Loucy (cell line): ENCODE data around the gene SART3.
A peak's percentile ranks its signal among the peaks of the same experiment; 100 is the strongest.

Experiments
- H2AFZ ChIP-seq: fragments of 200-600 bp; sonication (generic); 2 replicates; pipeline ENCODE4 v1.6.0; 2016; ENCODE audit warnings: antibody characterized with exemption, mild to moderate bottlenecking, low read length, moderate library complexity
- H3F3A ChIP-seq: fragments of 200-600 bp; 2 replicates; pipeline ENCODE4 v1.6.0; 2016; ENCODE audit warnings: antibody characterized with exemption, low read depth, mild to moderate bottlenecking
- H3K27me3 ChIP-seq: fragments of 200-600 bp; sonication (generic); 2 replicates; pipeline ENCODE4 v1.6.1; 2014; ENCODE audit warnings: low read length, mild to moderate bottlenecking; ENCODE audit not compliant: insufficient read depth, poor library complexity, severe bottlenecking
- H3K36me3 ChIP-seq: fragments of 200-600 bp; sonication (generic); 2 replicates; pipeline ENCODE4 v1.6.1; 2016; ENCODE audit warnings: low read length; ENCODE audit not compliant: insufficient read depth
- H3K4me1 ChIP-seq: fragments of 200-600 bp; sonication (generic); 2 replicates; pipeline ENCODE4 v1.5.1; 2014; ENCODE audit warnings: low read length, mild to moderate bottlenecking; ENCODE audit not compliant: insufficient read depth, poor library complexity, severe bottlenecking
- H3K4me2 ChIP-seq: fragments of 200-600 bp; sonication (generic); 2 replicates; pipeline ENCODE4 v1.6.0; 2014; ENCODE audit warnings: antibody characterized with exemption, low read length, low read depth, mild to moderate bottlenecking; ENCODE audit not compliant: poor library complexity, severe bottlenecking
- H3K4me3 ChIP-seq: fragments of 200-600 bp; sonication (generic); 2 replicates; pipeline ENCODE4 v1.5.1; 2014; ENCODE audit warnings: low read length, mild to moderate bottlenecking, mixed read lengths; ENCODE audit not compliant: poor library complexity, severe bottlenecking
- H3K79me2 ChIP-seq: fragments of 200-600 bp; sonication (generic); 2 replicates; pipeline ENCODE4 v1.6.1; 2014; ENCODE audit warnings: low read length; ENCODE audit not compliant: insufficient read depth
- H3K9ac ChIP-seq: fragments of 200-600 bp; sonication (generic); 2 replicates; pipeline ENCODE4 v1.6.0; 2014; ENCODE audit warnings: mild to moderate bottlenecking, low read depth, low read length, moderate library complexity; ENCODE audit not compliant: poor library complexity, severe bottlenecking
- H3K9me2 ChIP-seq: fragments of 200-600 bp; sonication (generic); replicated peaks from 2 replicates; pipeline ENCODE4 v1.6.1; 2016; ENCODE audit warnings: low read depth, low read length, mixed read lengths
- H3K9me3 ChIP-seq: fragments of 200-600 bp; sonication (generic); 2 replicates; pipeline ENCODE4 v1.6.1; 2014; ENCODE audit warnings: mild to moderate bottlenecking, antibody characterized with exemption, low read length, low read depth; ENCODE audit not compliant: insufficient read depth
- H4K20me1 ChIP-seq: fragments of 200-600 bp; sonication (generic); 2 replicates; pipeline ENCODE4 v1.6.0; 2014; ENCODE audit warnings: antibody characterized with exemption, low read length, mild to moderate bottlenecking; ENCODE audit not compliant: insufficient read depth, poor library complexity, severe bottlenecking
- EZH2phosphoT487 ChIP-seq: fragments of 200-600 bp; IDR thresholded peaks from 2 replicates; pipeline ENCODE4 v1.6.1; 2018; ENCODE audit warnings: antibody characterized with exemption, mild to moderate bottlenecking, moderate library complexity, borderline replicate concordance
- TF ChIP-seq, protein P1 (sequence below): fragments of 200-600 bp; sonication (generic); conservative IDR thresholded peaks from 2 replicates; pipeline ENCODE4 v1.5.1; 2014; ENCODE audit warnings: mild to moderate bottlenecking, antibody characterized with exemption, low read length

Gene SART3

DNA sequence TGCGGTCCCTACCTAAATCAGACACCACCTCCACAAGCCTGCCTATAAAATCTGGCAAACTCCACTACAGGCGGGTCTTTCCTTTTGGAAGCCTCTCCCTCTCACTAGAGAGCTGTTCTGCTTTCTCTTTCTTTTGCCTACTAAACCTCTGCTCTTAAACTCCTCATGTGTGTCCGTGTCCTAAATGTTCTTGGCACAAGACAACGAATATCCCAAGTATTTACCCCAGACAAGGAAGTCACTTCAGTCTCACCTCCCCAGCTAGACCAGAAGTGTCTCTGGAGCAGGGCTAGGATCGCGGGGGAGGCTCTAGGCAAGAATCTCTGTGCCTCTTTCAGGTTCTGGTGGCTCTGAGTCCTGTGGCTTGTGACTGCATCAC is 83.1 kb downstream of the SART3 start:
- no peaks in the 10 kb centered on the region for H4K20me1 ChIP-seq
- H2AFZ ChIP-seq: no peak overlapping the region
- no peaks in the 10 kb centered on the region for H3K9me2 ChIP-seq
- no peaks in the 10 kb centered on the region for H3F3A ChIP-seq
- TF ChIP-seq, protein P1, sequence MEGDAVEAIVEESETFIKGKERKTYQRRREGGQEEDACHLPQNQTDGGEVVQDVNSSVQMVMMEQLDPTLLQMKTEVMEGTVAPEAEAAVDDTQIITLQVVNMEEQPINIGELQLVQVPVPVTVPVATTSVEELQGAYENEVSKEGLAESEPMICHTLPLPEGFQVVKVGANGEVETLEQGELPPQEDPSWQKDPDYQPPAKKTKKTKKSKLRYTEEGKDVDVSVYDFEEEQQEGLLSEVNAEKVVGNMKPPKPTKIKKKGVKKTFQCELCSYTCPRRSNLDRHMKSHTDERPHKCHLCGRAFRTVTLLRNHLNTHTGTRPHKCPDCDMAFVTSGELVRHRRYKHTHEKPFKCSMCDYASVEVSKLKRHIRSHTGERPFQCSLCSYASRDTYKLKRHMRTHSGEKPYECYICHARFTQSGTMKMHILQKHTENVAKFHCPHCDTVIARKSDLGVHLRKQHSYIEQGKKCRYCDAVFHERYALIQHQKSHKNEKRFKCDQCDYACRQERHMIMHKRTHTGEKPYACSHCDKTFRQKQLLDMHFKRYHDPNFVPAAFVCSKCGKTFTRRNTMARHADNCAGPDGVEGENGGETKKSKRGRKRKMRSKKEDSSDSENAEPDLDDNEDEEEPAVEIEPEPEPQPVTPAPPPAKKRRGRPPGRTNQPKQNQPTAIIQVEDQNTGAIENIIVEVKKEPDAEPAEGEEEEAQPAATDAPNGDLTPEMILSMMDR: no peak
- no peak for TF ChIP-seq EZH2phosphoT487
- no peaks in the 10 kb centered on the region for H3K27me3 ChIP-seq
- H3K4me2 ChIP-seq: peak overlapping the region; percentile 41
- no peaks in the 10 kb centered on the region for H3K36me3 ChIP-seq
- peaks cover 12% of the 10 kb centered on the region for H3K4me1 ChIP-seq
- H3K9me3 ChIP-seq: no peaks in the 10 kb centered on the region
- no peaks in the 10 kb centered on the region for H3K79me2 ChIP-seq
- no peak overlapping the region for H3K9ac ChIP-seq
- no peak overlapping the region for H3K4me3 ChIP-seq

DNA sequence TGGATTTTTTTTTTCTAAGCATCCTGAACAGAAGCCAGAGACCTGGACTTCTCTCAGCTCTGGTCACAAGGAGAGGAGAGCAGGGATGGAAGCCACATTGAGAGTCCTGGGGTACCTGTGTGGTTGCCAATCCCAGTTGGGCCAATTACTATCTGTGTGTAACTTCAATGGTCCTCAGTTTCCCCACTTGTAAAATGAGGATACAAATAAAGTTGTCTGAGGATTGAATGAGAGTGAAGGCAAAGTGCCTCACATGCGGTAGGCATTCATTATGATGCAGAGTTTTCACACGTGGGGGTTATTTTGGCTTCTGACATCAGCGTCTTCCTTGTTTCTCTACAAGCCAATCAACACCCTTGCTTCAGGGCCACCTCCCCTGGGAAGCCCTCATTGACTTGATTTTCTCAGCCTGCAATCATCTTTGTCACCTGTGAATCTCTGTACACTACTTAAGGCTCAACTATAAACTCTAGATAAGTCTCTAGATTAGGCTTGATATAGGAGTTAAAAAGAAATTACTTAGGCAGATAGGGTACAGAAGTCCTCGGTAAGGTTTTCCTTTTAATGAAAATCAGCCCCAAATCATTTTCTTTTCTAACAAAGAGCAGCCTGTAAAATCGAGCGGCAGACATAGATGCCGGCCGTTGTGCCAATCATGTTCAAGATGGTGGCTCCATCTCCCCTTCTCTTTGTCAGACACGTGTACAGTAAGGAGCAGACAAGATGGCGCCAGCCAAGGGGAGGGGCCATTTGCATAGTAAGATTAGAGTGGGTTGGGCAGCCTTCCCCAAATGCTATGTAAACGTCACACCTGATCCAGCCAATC is 83.7 kb downstream of the SART3 start:
- Histone ChIP-seq H3K9me3 (no peaks in the 10 kb centered on the region), H3F3A (no peaks in the 10 kb centered on the region), H4K20me1 (no peaks in the 10 kb centered on the region), H3K4me3 (no peak overlapping the region), H3K36me3 (no peaks in the 10 kb centered on the region), H3K9ac (no peak overlapping the region), H3K4me1 (peaks cover 12% of the 10 kb centered on the region), H3K4me2 (no peak overlapping the region), H2AFZ (no peak overlapping the region), H3K9me2 (no peaks in the 10 kb centered on the region), H3K79me2 (no peaks in the 10 kb centered on the region), H3K27me3 (no peaks in the 10 kb centered on the region)
- no peak for TF ChIP-seq EZH2phosphoT487
- TF ChIP-seq, protein P1: no peak

DNA sequence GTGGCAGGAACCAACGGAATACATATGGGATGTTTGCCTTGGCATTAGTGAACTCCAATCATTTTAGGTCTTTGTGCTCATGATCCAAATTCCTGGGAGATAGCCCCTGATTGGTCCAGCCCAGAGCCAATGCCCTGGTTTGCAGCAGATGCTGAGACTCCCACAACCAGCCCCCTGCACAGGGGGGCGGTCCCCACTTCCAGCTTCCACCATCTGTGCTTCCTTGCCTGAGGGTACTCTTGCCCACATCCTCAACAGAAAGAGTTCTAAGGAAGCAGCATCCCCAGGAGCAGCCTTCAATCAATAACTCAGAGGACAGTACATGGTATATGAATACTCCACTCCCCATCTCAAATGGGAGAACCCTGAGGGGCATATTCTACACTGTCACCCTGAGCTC is 85.6 kb downstream of the SART3 start:
- no peaks in the 10 kb centered on the region for H4K20me1 ChIP-seq
- TF ChIP-seq, protein P1: no peak
- no peak for TF ChIP-seq EZH2phosphoT487
- no peaks in the 10 kb centered on the region for H3K27me3 ChIP-seq
- H3K9me3 ChIP-seq: no peaks in the 10 kb centered on the region
- no peak overlapping the region for H3K9ac ChIP-seq
- peaks cover 12% of the 10 kb centered on the region for H3K4me1 ChIP-seq
- no peaks in the 10 kb centered on the region for H3F3A ChIP-seq
- no peaks in the 10 kb centered on the region for H3K36me3 ChIP-seq
- H3K4me3 ChIP-seq: no peak overlapping the region
- no peaks in the 10 kb centered on the region for H3K9me2 ChIP-seq
- no peak overlapping the region for H3K4me2 ChIP-seq
- no peak overlapping the region for H2AFZ ChIP-seq
- no peaks in the 10 kb centered on the region for H3K79me2 ChIP-seq
